Neural crest cell (in vitro differentiated cells): ENCODE measurements around the gene FMN1. TPM values are rescaled to one million over a fixed set of nuclear protein-coding genes. Genes with fewer than 3 reads are reported as not detected.

Experiments used
- DNase-seq: peaks from one replicate; pipeline ENCODE4 v3.0.0; 2021; ENCODE audit warnings: low read depth, mixed read lengths, low spot score
- H3K27ac Mint-ChIP-seq: one replicate; pipeline ENCODE4 v1.8.0; 2021; ENCODE audit warnings: mild to moderate bottlenecking, mixed read lengths; ENCODE audit not compliant: unreplicated experiment
- H3K27me3 Mint-ChIP-seq: 2 replicates; pipeline ENCODE4 v1.8.0; 2021; ENCODE audit warnings: low read depth, mild to moderate bottlenecking, mixed read lengths
- H3K36me3 Mint-ChIP-seq: 2 replicates; pipeline ENCODE4 v1.8.0; 2021; ENCODE audit warnings: low read depth, mild to moderate bottlenecking, mixed read lengths
- H3K4me1 Mint-ChIP-seq: 2 replicates; pipeline ENCODE4 v1.8.0; 2021; ENCODE audit warnings: mixed read lengths
- H3K4me3 Mint-ChIP-seq: one replicate; pipeline ENCODE4 v1.8.0; 2021; ENCODE audit warnings: mild to moderate bottlenecking, mixed read lengths
- H3K9me3 Mint-ChIP-seq: 2 replicates; pipeline ENCODE4 v1.8.0; 2021; ENCODE audit warnings: mixed read lengths
- total RNA-seq: library from RNA; stranded (reverse); gene quantifications from 2 replicates; pipeline ENCODE4 v1.2.1, GENCODE V29; 2021
- TF ChIP-seq, protein P1 (sequence below): fragments of 200-600 bp; sonication (generic); conservative IDR thresholded peaks from 2 replicates; pipeline ENCODE4 v1.5.0; 2021; ENCODE audit warnings: antibody characterized with exemption, mild to moderate bottlenecking

Gene FMN1
- total RNA-seq, 1 donor from 2014 or later: 0.70 TPM

DNA sequence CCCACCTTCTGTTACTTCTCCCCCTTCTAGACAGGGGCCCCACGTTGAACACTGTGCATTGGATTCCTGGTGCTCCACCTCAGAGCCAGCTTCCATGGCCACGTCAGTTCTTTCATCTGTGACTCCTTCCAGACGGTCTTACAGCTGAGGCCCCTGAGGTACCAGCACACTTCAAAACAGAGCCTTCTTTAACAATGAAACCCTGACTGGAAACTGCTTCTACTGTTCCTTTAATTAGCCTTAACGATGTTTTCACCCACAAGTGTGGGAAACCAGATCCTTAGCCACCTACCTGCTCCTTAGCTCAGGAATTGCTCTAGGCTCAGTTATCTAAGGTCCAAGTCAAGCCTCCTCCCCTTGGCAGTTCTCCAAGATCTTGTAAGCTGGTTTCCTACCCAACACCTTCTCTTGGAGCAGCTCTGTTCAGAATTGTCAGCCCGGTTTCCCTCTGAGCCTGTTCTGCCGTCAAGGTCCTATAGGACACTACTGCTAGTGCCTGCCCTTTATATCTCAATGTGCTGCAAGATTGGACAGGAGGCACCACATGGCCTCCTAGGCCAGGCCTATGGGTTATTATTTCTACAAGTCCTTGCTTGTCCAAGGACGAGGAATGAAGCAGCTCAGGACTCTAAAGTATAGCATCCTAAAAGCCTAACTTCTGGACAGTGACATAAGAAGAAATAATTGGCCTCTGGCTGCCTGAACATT is 80.7 kb downstream of the FMN1 start:
- H3K27ac Mint-ChIP-seq: peak overlapping the region; percentile 29
- no peak for DNase-seq
- TF ChIP-seq, protein P1, sequence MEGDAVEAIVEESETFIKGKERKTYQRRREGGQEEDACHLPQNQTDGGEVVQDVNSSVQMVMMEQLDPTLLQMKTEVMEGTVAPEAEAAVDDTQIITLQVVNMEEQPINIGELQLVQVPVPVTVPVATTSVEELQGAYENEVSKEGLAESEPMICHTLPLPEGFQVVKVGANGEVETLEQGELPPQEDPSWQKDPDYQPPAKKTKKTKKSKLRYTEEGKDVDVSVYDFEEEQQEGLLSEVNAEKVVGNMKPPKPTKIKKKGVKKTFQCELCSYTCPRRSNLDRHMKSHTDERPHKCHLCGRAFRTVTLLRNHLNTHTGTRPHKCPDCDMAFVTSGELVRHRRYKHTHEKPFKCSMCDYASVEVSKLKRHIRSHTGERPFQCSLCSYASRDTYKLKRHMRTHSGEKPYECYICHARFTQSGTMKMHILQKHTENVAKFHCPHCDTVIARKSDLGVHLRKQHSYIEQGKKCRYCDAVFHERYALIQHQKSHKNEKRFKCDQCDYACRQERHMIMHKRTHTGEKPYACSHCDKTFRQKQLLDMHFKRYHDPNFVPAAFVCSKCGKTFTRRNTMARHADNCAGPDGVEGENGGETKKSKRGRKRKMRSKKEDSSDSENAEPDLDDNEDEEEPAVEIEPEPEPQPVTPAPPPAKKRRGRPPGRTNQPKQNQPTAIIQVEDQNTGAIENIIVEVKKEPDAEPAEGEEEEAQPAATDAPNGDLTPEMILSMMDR: no peak
- H3K4me3 Mint-ChIP-seq: no peak overlapping the region
- H3K4me1 Mint-ChIP-seq: no peaks in the 10 kb centered on the region
- peaks cover 4% of the 10 kb centered on the region for H3K9me3 Mint-ChIP-seq
- H3K36me3 Mint-ChIP-seq: no peaks in the 10 kb centered on the region
- H3K27me3 Mint-ChIP-seq: no peaks in the 10 kb centered on the region

DNA sequence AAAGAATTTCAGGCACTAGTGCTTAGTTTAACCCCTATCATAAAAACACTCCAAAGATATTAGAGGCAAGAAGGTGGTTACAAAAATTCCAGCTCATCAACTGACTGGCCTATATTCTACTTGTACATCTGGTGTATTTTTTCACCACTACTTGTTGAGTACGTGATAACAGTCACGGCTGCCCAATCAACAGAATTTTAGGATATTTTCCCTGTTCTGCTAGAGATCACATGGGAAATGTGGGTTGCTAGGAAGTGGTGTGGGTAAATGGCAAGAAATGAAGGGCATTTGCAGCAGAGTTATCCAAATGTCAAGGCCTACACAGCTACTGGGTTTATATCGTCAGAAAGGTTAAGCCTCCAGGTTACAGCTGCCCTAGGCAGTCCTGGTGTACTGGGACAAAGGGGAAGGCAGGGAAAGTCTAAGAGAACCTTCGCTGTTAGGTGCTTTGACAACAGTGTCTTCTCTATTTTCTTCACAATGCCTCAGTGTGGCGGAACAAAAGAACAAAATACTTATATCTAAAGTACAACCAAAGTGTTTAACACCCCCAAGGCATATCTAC is 81.9 kb downstream of the FMN1 start:
- peaks cover 4% of the 10 kb centered on the region for H3K9me3 Mint-ChIP-seq
- H3K27me3 Mint-ChIP-seq: no peaks in the 10 kb centered on the region
- DNase-seq: no peak
- H3K4me1 Mint-ChIP-seq: no peaks in the 10 kb centered on the region
- TF ChIP-seq, protein P1: no peak
- H3K36me3 Mint-ChIP-seq: no peaks in the 10 kb centered on the region
- no peak overlapping the region for H3K4me3 Mint-ChIP-seq
- H3K27ac Mint-ChIP-seq: no peak overlapping the region

DNA sequence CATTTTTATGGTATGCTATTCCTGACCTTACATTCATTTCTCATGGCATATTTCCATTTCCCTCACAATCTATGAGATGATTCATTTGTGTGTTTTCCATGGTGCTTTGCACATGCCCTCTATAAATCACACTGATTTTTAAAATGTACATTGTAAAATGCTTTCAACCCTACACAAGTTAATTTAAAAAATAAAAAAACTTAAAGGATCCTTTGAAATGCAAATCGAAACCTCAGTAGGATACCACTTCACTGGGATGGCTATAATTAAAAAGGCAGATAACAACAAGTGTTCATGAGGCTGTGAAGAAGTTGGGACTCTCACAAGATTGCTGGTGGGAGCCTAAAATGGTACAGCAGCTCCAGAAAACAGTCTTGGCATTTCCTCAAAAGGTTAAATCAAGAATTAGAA is 83.5 kb downstream of the FMN1 start:
- Mint-ChIP-seq H3K27me3 (peaks cover 4% of the 10 kb centered on the region), H3K4me1 (no peaks in the 10 kb centered on the region), H3K4me3 (no peak overlapping the region), H3K9me3 (peaks cover 7% of the 10 kb centered on the region), H3K36me3 (no peaks in the 10 kb centered on the region), H3K27ac (no peak overlapping the region)
- TF ChIP-seq, protein P1: no peak
- DNase-seq: no peak

DNA sequence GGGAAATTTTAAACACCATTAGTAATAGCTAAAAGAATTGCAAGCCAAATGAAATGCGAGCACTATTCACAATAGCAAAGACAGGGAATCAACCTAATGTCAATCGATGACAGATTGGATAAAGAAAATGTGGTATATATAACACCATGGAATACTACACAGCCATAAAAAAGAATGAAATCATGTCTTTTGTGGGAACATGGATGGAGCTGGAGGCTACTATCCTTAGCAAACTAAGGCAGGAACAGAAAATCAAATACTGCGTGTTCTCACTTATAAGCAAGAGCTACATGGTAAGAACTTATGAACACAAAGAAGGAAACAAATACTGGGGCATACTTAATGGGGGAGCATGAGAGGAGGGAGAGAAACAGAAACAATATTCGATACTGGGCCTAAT is 85.2 kb downstream of the FMN1 start:
- Mint-ChIP-seq H3K27ac (no peak overlapping the region), H3K27me3 (peaks cover 5% of the 10 kb centered on the region), H3K4me3 (no peak overlapping the region), H3K36me3 (no peaks in the 10 kb centered on the region), H3K4me1 (no peaks in the 10 kb centered on the region), H3K9me3 (peaks cover 7% of the 10 kb centered on the region)
- DNase-seq: no peak
- TF ChIP-seq, protein P1: no peak

DNA sequence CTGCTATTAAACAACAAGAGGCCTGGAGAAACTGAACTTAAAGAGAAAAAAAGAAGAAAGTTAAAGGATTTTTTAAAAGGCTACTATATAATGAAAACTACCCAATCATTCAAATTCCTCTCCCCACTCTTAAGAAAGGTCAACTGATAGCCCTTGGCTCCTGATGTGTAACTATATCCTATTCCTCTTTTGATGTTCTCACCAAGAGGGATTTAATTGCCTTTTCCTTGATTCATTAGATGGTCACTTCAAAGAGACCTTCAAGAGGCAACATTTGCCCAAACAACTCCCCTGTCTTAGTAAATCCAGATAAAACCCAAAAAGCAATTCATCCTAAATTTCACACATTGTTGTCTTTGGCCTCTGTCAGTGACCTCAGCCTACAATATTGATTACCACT is 86.0 kb downstream of the FMN1 start:
- no peaks in the 10 kb centered on the region for H3K36me3 Mint-ChIP-seq
- peaks cover 5% of the 10 kb centered on the region for H3K27me3 Mint-ChIP-seq
- DNase-seq: no peak
- no peak overlapping the region for H3K27ac Mint-ChIP-seq
- TF ChIP-seq, protein P1: no peak
- H3K9me3 Mint-ChIP-seq: peaks cover 7% of the 10 kb centered on the region
- no peak overlapping the region for H3K4me3 Mint-ChIP-seq
- no peaks in the 10 kb centered on the region for H3K4me1 Mint-ChIP-seq
